WTC11 (cell line): Measurements from ENCODE around the gene CD34. TPM values are rescaled to one million over a fixed set of nuclear protein-coding genes. Genes with fewer than 3 reads are reported as not detected.

Experiments used
- ATAC-seq: fragments of 200-7000 bp; cut with Tn5 transposase; 2 replicates; pipeline ENCODE4 v1.10.0; 2021; ENCODE audit warnings: mild to moderate bottlenecking, moderate library complexity
- CTCF ChIA-PET: fragments of 300-600 bp; sonication (Branson Sonifier 250); formaldehyde crosslinking; loops from one replicate; lab custom pipeline; 2021; ENCODE audit warnings: antibody characterized with exemption; lab: Charles Lee
- POLR2A ChIA-PET: fragments of 350-600 bp; sonication (Branson Sonifier 250); formaldehyde crosslinking; loops from one replicate; lab custom pipeline; 2021; ENCODE audit warnings: antibody characterized with exemption; lab: Charles Lee
- DNase-seq: peaks from one replicate; pipeline ENCODE4 v3.0.0; 2021; ENCODE audit warnings: low spot score
- H3K27ac Mint-ChIP-seq: 2 replicates; pipeline ENCODE4 v1.8.0; 2021; ENCODE audit warnings: mixed read lengths
- H3K27me3 Mint-ChIP-seq: 2 replicates; pipeline ENCODE4 v1.8.0; 2021; ENCODE audit warnings: low read depth, mild to moderate bottlenecking, moderate library complexity, mixed read lengths
- H3K36me3 Mint-ChIP-seq: 2 replicates; pipeline ENCODE4 v1.8.0; 2021; ENCODE audit warnings: mixed read lengths
- H3K4me1 Mint-ChIP-seq: 2 replicates; pipeline ENCODE4 v1.8.0; 2022; ENCODE audit warnings: mixed read lengths
- H3K4me3 Mint-ChIP-seq: 2 replicates; pipeline ENCODE4 v1.8.0; 2021; ENCODE audit warnings: mild to moderate bottlenecking, moderate library complexity, mixed read lengths
- H3K9me3 Mint-ChIP-seq: 2 replicates; pipeline ENCODE4 v1.8.0; 2021; ENCODE audit warnings: mixed read lengths
- ARID4B ChIP-seq: sonication (generic); formaldehyde crosslinking; IDR thresholded peaks from 2 replicates; pipeline ENCODE4 v1.8.0; 2023; ENCODE audit warnings: missing genetic modification reagents, mild to moderate bottlenecking, borderline replicate concordance
- ATF2 ChIP-seq: sonication (generic); formaldehyde crosslinking; IDR thresholded peaks from 2 replicates; pipeline ENCODE4 v1.8.1; 2022; ENCODE audit warnings: low read depth, missing genetic modification reagents, borderline replicate concordance
- E2F4 ChIP-seq: sonication (generic); formaldehyde crosslinking; IDR thresholded peaks from 2 replicates; pipeline ENCODE4 v1.8.1; 2022; ENCODE audit warnings: low read depth, mild to moderate bottlenecking, moderate library complexity, missing genetic modification reagents, borderline replicate concordance
- EMX1 ChIP-seq: fragments of 250-450 bp; sonication (Bioruptor Pico); IDR thresholded peaks from 2 replicates; pipeline ENCODE4 v1.8.0; 2021; ENCODE audit warnings: mild to moderate bottlenecking
- IRF1 ChIP-seq: sonication (generic); formaldehyde crosslinking; IDR thresholded peaks from 2 replicates; pipeline ENCODE4 v1.8.0; 2023; ENCODE audit warnings: missing genetic modification reagents
- KAT7 ChIP-seq: sonication (generic); formaldehyde crosslinking; IDR thresholded peaks from 2 replicates; pipeline ENCODE4 v1.8.1; 2023; ENCODE audit warnings: missing genetic modification reagents, mild to moderate bottlenecking, borderline replicate concordance
- NR1H2 ChIP-seq: sonication (generic); formaldehyde crosslinking; IDR thresholded peaks from 2 replicates; pipeline ENCODE4 v1.9.0; 2021; ENCODE audit warnings: mild to moderate bottlenecking, moderate library complexity, missing genetic modification reagents
- RORB ChIP-seq: fragments of 250-450 bp; sonication (Bioruptor Pico); IDR thresholded peaks from 2 replicates; pipeline ENCODE4 v1.9.0; 2021; ENCODE audit warnings: mild to moderate bottlenecking
- SOX15 ChIP-seq: fragments of 250-450 bp; sonication (Bioruptor Pico); IDR thresholded peaks from 2 replicates; pipeline ENCODE4 v1.9.0; 2021; ENCODE audit warnings: mild to moderate bottlenecking
- TEAD4 ChIP-seq: sonication (generic); formaldehyde crosslinking; IDR thresholded peaks from 2 replicates; pipeline ENCODE4 v1.8.0; 2022; ENCODE audit warnings: mild to moderate bottlenecking, missing genetic modification reagents
- ZNF396 ChIP-seq: fragments of 250-450 bp; sonication (Bioruptor Pico); IDR thresholded peaks from 2 replicates; pipeline ENCODE4 v1.8.0; 2021; ENCODE audit warnings: mild to moderate bottlenecking, moderate library complexity, borderline replicate concordance
- ZNF532 ChIP-seq: fragments of 250-450 bp; sonication (Bioruptor Pico); IDR thresholded peaks from 2 replicates; pipeline ENCODE4 v1.9.0; 2021; ENCODE audit warnings: mild to moderate bottlenecking, borderline replicate concordance
- total RNA-seq: library from RNA; stranded (reverse); gene quantifications from 3 replicates; pipeline ENCODE4 v1.2.3, GENCODE V29; 2021

The CD34 gene
- total RNA-seq, 1 experiment from 2014 or later = 0.35 TPM

GRCh38 chr1:207923561-207923960 is 12.6 kb upstream of the CD34 start:
- ATAC-seq = peak; percentile 66
- CTCF ChIA-PET = interaction anchor here (1.2 to 5.2 kb wide), 4 partner anchors 38 to 70 kb away, joined by 5 to 30 read pairs (median 11); no protein-coding TSS in a partner anchor

More at GRCh38 chr1:207923561-207923960, 12.6 kb upstream of the CD34 start:
- no peak for DNase-seq
- Mint-ChIP-seq H3K4me3 (no peak overlapping the region), H3K4me1 (peaks cover 24% of the 10 kb centered on the region), H3K27me3 (no peaks in the 10 kb centered on the region), H3K36me3 (no peaks in the 10 kb centered on the region), H3K9me3 (no peaks in the 10 kb centered on the region), H3K27ac (no peak overlapping the region)
- TF ChIP-seq EMX1 (CRISPR knock-in tag) (no peak), NR1H2 (no peak), ZNF396 (CRISPR knock-in tag) (no peak), RORB (CRISPR knock-in tag) (no peak), ARID4B (CRISPR knock-in tag) (no peak), ZNF532 (no peak), TEAD4 (CRISPR knock-in tag) (no peak), KAT7 (CRISPR knock-in tag) (no peak), E2F4 (no peak), IRF1 (no peak), SOX15 (CRISPR knock-in tag) (no peak), ATF2 (CRISPR knock-in tag) (no peak)
- POLR2A ChIA-PET = interaction anchor here (0.8 kb wide), 1 partner anchor 94 kb away, joined by 3 read pairs; no protein-coding TSS in a partner anchor
